ENCODE measurements around the gene GNRH2.
"Not testable (repeated sequence)": the region's sequence is repeated elsewhere in the genome, so short reads cannot be mapped to it uniquely, and the experiment has no call there.

Gene GNRH2

GRCh38 chr20:3043322-3043721, at the start of gene GNRH2:
Gene GNRH2 (plus strand): TSS chr20:3043622. CDS start chr20:3044415, 793 bp downstream.
- no peak for DNase-seq (ENCODE audit: low spot score)

GRCh38 chr20:2995796-2996195, 47.6 kb upstream of the GNRH2 start:
- no peak for DNase-seq (ENCODE audit: low spot score)

- no peak for DNase-seq (ENCODE audit: low spot score)
These were observed 44.7 kb upstream of the GNRH2 start for GRCh38 chr20:2998728-2999127.

- DNase-seq (ENCODE audit: low spot score) = peak; percentile 38
These were observed 42.4 kb upstream of the GNRH2 start for GRCh38 chr20:3000852-3001523.

GRCh38 chr20:3003416-3003815, 40.0 kb upstream of the GNRH2 start:
- DNase-seq (ENCODE audit: low spot score) = no peak

GRCh38 chr20:3010985-3011723, 32.3 kb upstream of the GNRH2 start:
- no peak for DNase-seq (ENCODE audit: low spot score)

- DNase-seq (ENCODE audit: low spot score) = no peak
These were observed 31.7 kb upstream of the GNRH2 start for GRCh38 chr20:3011752-3012151.

GRCh38 chr20:3013771-3014170, 29.7 kb upstream of the GNRH2 start:
- no peak for DNase-seq (ENCODE audit: low spot score)

- DNase-seq (ENCODE audit: low spot score) = no peak
These were observed 29.2 kb upstream of the GNRH2 start for GRCh38 chr20:3014179-3014578.

GRCh38 chr20:3014662-3015061, 28.8 kb upstream of the GNRH2 start:
- DNase-seq (ENCODE audit: low spot score) = no peak

- not testable (repeated sequence) for DNase-seq (ENCODE audit: low spot score)
These were observed 28.1 kb upstream of the GNRH2 start for GRCh38 chr20:3015302-3015701.

GRCh38 chr20:3021327-3021726, 22.1 kb upstream of the GNRH2 start:
- DNase-seq (ENCODE audit: low spot score) = no peak

- no peak for DNase-seq (ENCODE audit: low spot score)
These were observed 21.6 kb upstream of the GNRH2 start for GRCh38 chr20:3021777-3022176.

GRCh38 chr20:3022559-3023490, 20.6 kb upstream of the GNRH2 start:
- DNase-seq (ENCODE audit: low spot score) = not testable (repeated sequence)

GRCh38 chr20:3027987-3028386, 15.4 kb upstream of the GNRH2 start:
- DNase-seq (ENCODE audit: low spot score) = no peak

GRCh38 chr20:3031524-3032147, 11.8 kb upstream of the GNRH2 start:
- DNase-seq (ENCODE audit: low spot score) = no peak

GRCh38 chr20:3032624-3033023, 10.8 kb upstream of the GNRH2 start:
- no peak for DNase-seq (ENCODE audit: low spot score)

GRCh38 chr20:3037654-3038053, 5.8 kb upstream of the GNRH2 start:
- DNase-seq (ENCODE audit: low spot score) = no peak

GRCh38 chr20:3038454-3038853, 5.0 kb upstream of the GNRH2 start:
- no peak for DNase-seq (ENCODE audit: low spot score)

- no peak for DNase-seq (ENCODE audit: low spot score)
These were observed 4.0 kb upstream of the GNRH2 start for GRCh38 chr20:3039426-3039825.

- DNase-seq (ENCODE audit: low spot score) = no peak
These were observed 3.3 kb upstream of the GNRH2 start for GRCh38 chr20:3040086-3040485.

GRCh38 chr20:3041854-3042409, 1.5 kb upstream of the GNRH2 start:
- no peak for DNase-seq (ENCODE audit: low spot score)

All from HuH-7 (cell line).